Measurements from ENCODE around the gene DHRS7C.

DHRS7C gene

DNA sequence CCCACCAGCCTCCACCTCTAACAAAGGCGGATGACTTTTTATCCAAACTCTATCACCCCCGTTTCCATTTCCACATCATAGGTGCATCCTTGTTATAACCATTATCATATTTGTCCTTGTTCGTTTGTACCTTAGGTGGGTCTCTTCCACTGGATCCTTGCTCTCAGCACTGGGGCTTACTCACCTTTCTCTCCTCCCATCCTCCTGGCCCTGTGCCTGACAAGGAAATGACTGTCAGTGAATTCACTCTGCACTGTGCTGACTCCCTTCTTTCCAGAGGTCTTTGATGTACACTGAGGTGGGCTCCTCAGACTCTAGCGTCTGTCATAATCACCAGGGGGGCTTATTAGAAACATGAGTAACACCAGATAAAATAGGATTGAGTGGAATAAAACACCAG, 27.4 kb upstream of the DHRS7C start:
- no peak for DNase-seq (ENCODE audit: low read depth)
- H3K4me3 ChIP-seq (ENCODE audit: control insufficient read depth, low read depth, low read length) = no peak overlapping the region
- TF ChIP-seq, protein P1, sequence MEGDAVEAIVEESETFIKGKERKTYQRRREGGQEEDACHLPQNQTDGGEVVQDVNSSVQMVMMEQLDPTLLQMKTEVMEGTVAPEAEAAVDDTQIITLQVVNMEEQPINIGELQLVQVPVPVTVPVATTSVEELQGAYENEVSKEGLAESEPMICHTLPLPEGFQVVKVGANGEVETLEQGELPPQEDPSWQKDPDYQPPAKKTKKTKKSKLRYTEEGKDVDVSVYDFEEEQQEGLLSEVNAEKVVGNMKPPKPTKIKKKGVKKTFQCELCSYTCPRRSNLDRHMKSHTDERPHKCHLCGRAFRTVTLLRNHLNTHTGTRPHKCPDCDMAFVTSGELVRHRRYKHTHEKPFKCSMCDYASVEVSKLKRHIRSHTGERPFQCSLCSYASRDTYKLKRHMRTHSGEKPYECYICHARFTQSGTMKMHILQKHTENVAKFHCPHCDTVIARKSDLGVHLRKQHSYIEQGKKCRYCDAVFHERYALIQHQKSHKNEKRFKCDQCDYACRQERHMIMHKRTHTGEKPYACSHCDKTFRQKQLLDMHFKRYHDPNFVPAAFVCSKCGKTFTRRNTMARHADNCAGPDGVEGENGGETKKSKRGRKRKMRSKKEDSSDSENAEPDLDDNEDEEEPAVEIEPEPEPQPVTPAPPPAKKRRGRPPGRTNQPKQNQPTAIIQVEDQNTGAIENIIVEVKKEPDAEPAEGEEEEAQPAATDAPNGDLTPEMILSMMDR (IDR thresholded peaks at IDR 0.05; ENCODE audit: control insufficient read depth, insufficient read depth, low read depth, low read length, missing control alignments) = no peak

DNA sequence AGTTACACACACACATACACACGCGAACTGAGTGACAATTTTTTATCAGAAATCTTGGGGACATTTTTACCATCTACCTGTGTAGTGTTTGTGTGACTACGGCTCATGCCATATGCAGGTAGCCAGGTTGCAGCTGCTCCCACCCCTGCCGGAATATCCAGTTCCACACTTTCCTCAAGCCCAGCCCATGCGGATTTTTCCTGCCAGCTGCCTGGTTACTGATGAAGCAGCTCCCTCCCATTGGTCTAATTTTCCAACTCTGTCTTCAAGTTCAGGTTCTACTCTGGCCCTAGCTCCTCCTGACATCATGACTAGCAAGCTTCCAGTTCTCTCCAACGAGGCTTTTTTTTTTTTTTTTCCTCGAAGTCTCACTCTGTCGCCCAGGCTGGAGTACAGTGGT, 25.7 kb upstream of the DHRS7C start:
- H3K4me3 ChIP-seq (ENCODE audit: control insufficient read depth, low read depth, low read length) = no peak overlapping the region
- TF ChIP-seq, protein P1 (IDR thresholded peaks at IDR 0.05; ENCODE audit: control insufficient read depth, insufficient read depth, low read depth, low read length, missing control alignments) = no peak
- no peak for DNase-seq (ENCODE audit: low read depth)

DNA sequence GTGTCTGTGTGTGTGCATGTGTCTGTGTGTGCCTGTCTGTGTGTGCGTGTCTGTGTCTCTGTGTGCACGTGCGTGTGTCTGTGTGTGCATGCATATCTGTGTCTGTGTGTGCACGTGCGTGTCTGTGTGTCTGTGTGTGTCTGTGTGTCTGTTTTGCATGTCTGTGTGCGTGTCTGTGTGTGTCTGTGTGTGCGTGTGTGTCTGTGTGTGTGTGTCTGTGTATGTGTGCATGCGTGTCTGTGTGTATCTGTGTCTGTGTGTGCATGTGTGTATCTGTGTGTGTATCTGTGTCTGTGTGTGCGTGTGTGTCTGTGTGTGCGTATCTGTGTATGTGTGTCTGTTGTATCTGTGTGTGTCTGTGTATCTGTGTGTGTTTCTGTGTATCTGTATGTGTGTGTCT, 25.1 kb upstream of the DHRS7C start:
- TF ChIP-seq, protein P1 (IDR thresholded peaks at IDR 0.05; ENCODE audit: control insufficient read depth, insufficient read depth, low read depth, low read length, missing control alignments) = no peak
- no peak overlapping the region for H3K4me3 ChIP-seq (ENCODE audit: control insufficient read depth, low read depth, low read length)
- DNase-seq (ENCODE audit: low read depth) = no peak

DNA sequence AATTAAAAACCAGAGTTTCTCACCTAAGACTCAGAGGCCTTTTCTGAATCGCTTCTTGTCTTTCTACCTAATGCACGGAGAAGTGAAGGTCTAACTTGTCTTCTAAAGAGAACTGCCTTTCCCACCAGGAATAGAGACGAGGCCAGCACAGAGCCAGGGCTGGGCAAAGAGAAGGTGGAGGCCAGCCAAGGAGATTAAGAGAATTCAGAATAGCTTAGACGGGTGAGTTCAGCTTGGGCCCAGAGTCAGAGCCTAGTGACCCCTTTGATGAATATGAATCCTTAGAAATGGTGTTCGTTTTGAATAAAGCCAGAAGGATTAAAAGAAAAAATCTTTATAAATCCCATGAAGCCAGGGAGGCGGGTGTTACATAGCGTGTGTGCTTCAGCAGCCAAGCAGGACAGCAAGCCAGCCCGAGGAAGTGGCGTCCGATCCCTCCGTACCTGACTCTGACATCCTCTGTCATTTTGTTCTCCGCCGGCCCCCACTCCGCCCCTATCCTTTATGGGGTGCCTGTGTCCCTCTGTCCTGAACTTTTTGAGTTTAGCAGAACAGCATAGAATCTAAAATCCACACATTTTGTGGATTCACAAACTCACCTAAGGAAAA, 23.0 kb upstream of the DHRS7C start:
- no peak for DNase-seq (ENCODE audit: low read depth)
- no peak overlapping the region for H3K4me3 ChIP-seq (ENCODE audit: control insufficient read depth, low read depth, low read length)
- TF ChIP-seq, protein P1 (IDR thresholded peaks at IDR 0.05; ENCODE audit: control insufficient read depth, insufficient read depth, low read depth, low read length, missing control alignments) = no peak

DNA sequence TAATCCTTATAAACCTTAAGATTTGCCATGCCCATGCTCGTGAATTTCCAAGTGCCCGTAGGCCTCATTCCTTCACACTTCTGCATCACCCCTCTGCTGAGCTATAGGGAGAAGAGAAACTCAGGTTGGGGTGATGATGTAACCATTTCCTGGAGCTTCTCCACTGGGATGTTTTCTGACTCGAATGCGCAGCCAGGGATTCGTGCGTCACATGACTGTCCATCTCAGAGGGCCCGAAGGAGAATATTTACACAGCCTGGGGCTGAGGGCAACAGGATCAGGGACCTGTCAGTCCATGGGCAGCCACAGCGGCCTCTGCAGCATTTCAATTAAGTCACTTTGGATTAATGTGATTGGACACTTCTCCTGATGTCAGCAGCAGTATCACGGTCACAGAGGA, 21.8 kb upstream of the DHRS7C start:
- no peak overlapping the region for H3K4me3 ChIP-seq (ENCODE audit: control insufficient read depth, low read depth, low read length)
- DNase-seq (ENCODE audit: low read depth) = no peak
- TF ChIP-seq, protein P1 (IDR thresholded peaks at IDR 0.05; ENCODE audit: control insufficient read depth, insufficient read depth, low read depth, low read length, missing control alignments) = no peak

DNA sequence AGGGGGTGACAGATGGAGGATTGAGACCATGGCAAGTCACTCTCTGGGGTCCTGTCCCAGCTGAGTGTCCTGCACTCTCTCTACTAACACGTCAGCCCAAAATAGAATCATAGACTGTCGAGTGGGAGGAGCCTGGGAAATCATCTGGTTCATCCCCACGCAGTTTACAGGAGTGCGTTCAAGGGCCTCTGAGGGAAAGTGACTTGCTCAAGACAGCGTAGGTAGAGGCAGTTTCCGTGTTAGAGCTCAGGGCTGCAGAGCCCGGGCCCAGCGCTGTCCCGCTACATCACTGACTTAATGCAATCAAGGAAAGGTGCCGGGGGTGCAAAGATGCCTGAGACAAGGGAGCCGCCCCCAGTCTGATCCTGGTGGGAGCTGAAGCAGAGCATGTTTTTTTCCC, 20.1 kb upstream of the DHRS7C start:
- H3K4me3 ChIP-seq (ENCODE audit: control insufficient read depth, low read depth, low read length) = no peak overlapping the region
- no peak for DNase-seq (ENCODE audit: low read depth)
- TF ChIP-seq, protein P1 (IDR thresholded peaks at IDR 0.05; ENCODE audit: control insufficient read depth, insufficient read depth, low read depth, low read length, missing control alignments) = no peak

DNA sequence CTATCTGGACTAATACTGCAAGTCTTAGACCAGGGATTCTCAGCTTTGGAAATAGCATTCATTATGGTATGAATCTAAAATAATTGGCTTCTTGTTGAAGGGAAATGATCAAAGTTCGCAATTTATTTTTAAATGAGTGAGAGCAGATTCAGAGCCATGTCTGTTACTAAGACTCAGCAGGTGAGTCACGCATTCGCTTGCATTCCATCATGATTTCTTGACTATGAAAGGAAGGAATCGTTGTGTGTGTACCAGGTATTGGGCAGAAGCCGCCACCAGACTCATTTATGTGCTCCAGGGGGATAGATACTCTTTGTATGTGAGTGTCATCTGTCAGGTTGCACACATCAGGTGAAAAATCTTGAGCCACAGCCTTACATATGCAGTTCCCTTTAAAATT, 19.7 kb upstream of the DHRS7C start:
- TF ChIP-seq, protein P1 (IDR thresholded peaks at IDR 0.05; ENCODE audit: control insufficient read depth, insufficient read depth, low read depth, low read length, missing control alignments) = no peak
- H3K4me3 ChIP-seq (ENCODE audit: control insufficient read depth, low read depth, low read length) = no peak overlapping the region
- no peak for DNase-seq (ENCODE audit: low read depth)

Data from AG09309 (cell line).